ENCODE results near the gene RABL3. TPM values are rescaled to one million over a fixed set of nuclear protein-coding genes. Genes with fewer than 3 reads are reported as not detected.
A peak's percentile ranks its signal among the peaks of the same experiment; 100 is the strongest.

RABL3 gene
- total RNA-seq, 4 donors from 2014 or later, result 8.2 to 23.7 (median 19.9) TPM

DNA sequence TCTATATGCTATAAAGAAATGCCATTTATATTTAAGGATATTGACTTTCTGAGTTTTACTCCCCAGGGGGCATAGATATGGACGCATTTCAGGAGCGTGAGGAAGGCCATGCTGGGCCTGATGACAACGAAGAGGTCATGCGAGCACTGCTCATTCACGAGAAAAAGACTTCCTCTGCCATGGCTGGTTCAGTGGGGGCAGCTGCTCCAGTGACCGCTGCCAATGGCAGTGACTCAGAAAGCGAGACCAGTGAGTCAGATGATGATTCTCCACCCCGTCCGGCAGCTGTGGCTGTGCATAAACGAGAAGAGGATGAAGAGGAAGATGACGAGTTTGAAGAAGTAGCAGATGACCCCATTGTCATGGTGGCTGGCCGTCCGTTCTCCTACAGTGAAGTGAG lies 38.7 kb upstream of the RABL3 start:
- in situ Hi-C loops (cut with MboI; ENCODE audit: low pct_ligation_motif_present in 1 of 4, low pct_unique_long_range_greater_than_20kb in 1 of 4, low sequenced_read_pairs in 3 of 4), result loop anchor here in 2 of 4 donors (25.0 kb wide), 2 partner anchors 219 to 544 kb away; no protein-coding TSS in a partner anchor
- no peak overlapping the region for H3K4me3 ChIP-seq
- intact Hi-C loops (cut with DNase I; ENCODE audit: low total_unique reads), result no loop called here
- no peak overlapping the region for H3K27ac ChIP-seq
- WGBS, 2 donors (ENCODE audit: low coverage in 1 of 2), result 74 to 76% methylated on average over 5 to 13 of the region's 13 CpGs
- peaks cover 0 to 25% (median 4%) of the 10 kb centered on the region in 4 donors for H3K36me3 ChIP-seq
- peak; percentile 32 for DNase-seq
- peaks cover 0 to 4% (median 0%) of the 10 kb centered on the region in 4 donors for H3K4me1 ChIP-seq
- no peaks in the 10 kb centered on the region for H3K9me3 ChIP-seq
- H3K27me3 ChIP-seq, result no peaks in the 10 kb centered on the region
- no peak for TF ChIP-seq CTCF (IDR thresholded peaks at IDR 0.05)
- TF ChIP-seq POLR2A (IDR thresholded peaks at IDR 0.05), result no peak
- TF ChIP-seq POLR2AphosphoS5 (IDR thresholded peaks at IDR 0.05), result no peak
- no peak for TF ChIP-seq EP300 (IDR thresholded peaks at IDR 0.05; ENCODE audit: low read depth)

- Histone ChIP-seq H3K27ac (no peak overlapping the region), H3K36me3 (peaks cover 0 to 25% (median 4%) of the 10 kb centered on the region in 4 donors), H3K4me3 (no peak overlapping the region), H3K9me3 (no peaks in the 10 kb centered on the region), H3K27me3 (no peaks in the 10 kb centered on the region), H3K4me1 (no peaks in the 10 kb centered on the region)
- DNase-seq, result no peak
- in situ Hi-C loops (cut with MboI; ENCODE audit: low pct_ligation_motif_present in 1 of 4, low pct_unique_long_range_greater_than_20kb in 1 of 4, low sequenced_read_pairs in 3 of 4), result loop anchor here in 2 of 4 donors (25.0 kb wide), 2 partner anchors 216 to 541 kb away; no protein-coding TSS in a partner anchor
- 94 to 96% methylated on average over 3 of the region's 3 CpGs for WGBS, 2 donors (ENCODE audit: low coverage in 1 of 2)
- TF ChIP-seq POLR2A (IDR thresholded peaks at IDR 0.05) (no peak), CTCF (IDR thresholded peaks at IDR 0.05) (no peak), POLR2AphosphoS5 (IDR thresholded peaks at IDR 0.05) (no peak)
- intact Hi-C loops (cut with DNase I; ENCODE audit: low total_unique reads), result no loop called here
Observed at GRCh38 chr3:120778776-120779175, 36.5 kb upstream of the RABL3 start.

- DNase-seq, result no peak
- 79 to 90% methylated on average over 3 to 4 of the region's 4 CpGs for WGBS, 2 donors (ENCODE audit: low coverage in 1 of 2)
- no peak overlapping the region for H3K27ac ChIP-seq
- intact Hi-C loops (cut with DNase I; ENCODE audit: low total_unique reads) (no loop called here), in situ Hi-C loops (cut with MboI; ENCODE audit: low pct_ligation_motif_present in 1 of 4, low pct_unique_long_range_greater_than_20kb in 1 of 4, low sequenced_read_pairs in 3 of 4) (loop anchor here in 2 of 4 donors (25.0 kb wide), 2 partner anchors 213 to 538 kb away; no protein-coding TSS in a partner anchor)
- peaks cover 0 to 18% (median 3%) of the 10 kb centered on the region in 4 donors for H3K36me3 ChIP-seq
- H3K4me1 ChIP-seq, result no peaks in the 10 kb centered on the region
- TF ChIP-seq POLR2A (IDR thresholded peaks at IDR 0.05) (no peak), EP300 (IDR thresholded peaks at IDR 0.05; ENCODE audit: low read depth) (no peak), POLR2AphosphoS5 (IDR thresholded peaks at IDR 0.05) (no peak), CTCF (IDR thresholded peaks at IDR 0.05) (no peak)
- H3K27me3 ChIP-seq, result no peaks in the 10 kb centered on the region
- no peak overlapping the region for H3K4me3 ChIP-seq
- H3K9me3 ChIP-seq, result no peaks in the 10 kb centered on the region
Observed at GRCh38 chr3:120775411-120775810, 33.1 kb upstream of the RABL3 start.

GRCh38 chr3:120773932-120774331 lies 31.6 kb upstream of the RABL3 start:
- peaks cover 0 to 18% (median 3%) of the 10 kb centered on the region in 4 donors for H3K36me3 ChIP-seq
- in situ Hi-C loops (cut with MboI; ENCODE audit: low pct_ligation_motif_present in 1 of 4, low pct_unique_long_range_greater_than_20kb in 1 of 4, low sequenced_read_pairs in 3 of 4) (no loop called here), intact Hi-C loops (cut with DNase I; ENCODE audit: low total_unique reads) (no loop called here)
- H3K27ac ChIP-seq, result no peak overlapping the region
- no peak overlapping the region for H3K4me3 ChIP-seq
- no peaks in the 10 kb centered on the region for H3K27me3 ChIP-seq
- TF ChIP-seq POLR2A (IDR thresholded peaks at IDR 0.05) (no peak), CTCF (IDR thresholded peaks at IDR 0.05) (no peak), POLR2AphosphoS5 (IDR thresholded peaks at IDR 0.05) (no peak), EP300 (IDR thresholded peaks at IDR 0.05; ENCODE audit: low read depth) (no peak)
- H3K4me1 ChIP-seq, result no peaks in the 10 kb centered on the region
- no peak for DNase-seq
- H3K9me3 ChIP-seq, result no peaks in the 10 kb centered on the region
